T-helper 1 cell treated with Interleukin-12 subunit alpha and Interleukin-12 subunit beta and Interleukin-4 antibody, amounts not matched to agents 30 ng/mL and 1 ng/mL, for 36 hours (primary cell): Measurements from ENCODE around the gene SETD7. TPM values are rescaled to one million over a fixed set of nuclear protein-coding genes. Genes with fewer than 3 reads are reported as not detected.

Experiments
- intact Hi-C: fragments of 100-400 bp; cut with micrococcal nuclease; formaldehyde crosslinking; loops from one replicate; pipeline ENCODE4 v1.15.1; 2024
- total RNA-seq: library from RNA; stranded (reverse); gene quantifications from 2 replicates; pipeline ENCODE4 v1.2.3, GENCODE V29; 2022

The SETD7 gene
- total RNA-seq, 1 donor from 2014 or later: 9.9 TPM

GRCh38 chr4:139575072-139575471, 19.1 kb upstream of the SETD7 start:
- intact Hi-C loops: no loop called here

- intact Hi-C loops: no loop called here
These were observed 18.6 kb upstream of the SETD7 start for GRCh38 chr4:139574641-139575040.

- intact Hi-C loops: no loop called here
These were observed 12.4 kb upstream of the SETD7 start for GRCh38 chr4:139568206-139568955.

- intact Hi-C loops: no loop called here
These were observed 11.3 kb upstream of the SETD7 start for GRCh38 chr4:139567159-139567870.

GRCh38 chr4:139564502-139564901, 8.5 kb upstream of the SETD7 start:
- intact Hi-C loops: no loop called here

GRCh38 chr4:139563515-139563914, 7.5 kb upstream of the SETD7 start:
- intact Hi-C loops: no loop called here

GRCh38 chr4:139562839-139563238, 6.8 kb upstream of the SETD7 start:
- intact Hi-C loops: no loop called here

GRCh38 chr4:139562067-139562684, 6.2 kb upstream of the SETD7 start:
- intact Hi-C loops: no loop called here

- intact Hi-C loops: no loop called here
These were observed 4.5 kb upstream of the SETD7 start for GRCh38 chr4:139560406-139561104.

- intact Hi-C loops: loop anchor here (5.0 kb wide), 4 partner anchors 393 to 1663 kb away; partner anchors contain the start of genes SLC7A11 and ZNF330
These were observed 3.7 kb upstream of the SETD7 start for GRCh38 chr4:139559687-139560086.

GRCh38 chr4:139559089-139559479, 3.1 kb upstream of the SETD7 start:
- intact Hi-C loops: loop anchor here (5.0 kb wide), 4 partner anchors 393 to 1663 kb away; partner anchors contain the start of genes SLC7A11 and ZNF330

GRCh38 chr4:139558235-139559088, 2.4 kb upstream of the SETD7 start:
- intact Hi-C loops: loop anchor here (5.0 kb wide), 4 partner anchors 394 to 1664 kb away; partner anchors contain the start of genes SLC7A11 and ZNF330

GRCh38 chr4:139557556-139558110, 1.6 kb upstream of the SETD7 start:
- intact Hi-C loops: loop anchor here (1.0 to 5.0 kb wide), 7 partner anchors 100 to 1665 kb away; partner anchors contain the start of genes ELMOD2, SLC7A11 and ZNF330

GRCh38 chr4:139556724-139557555, 921 bp upstream of the SETD7 start:
- intact Hi-C loops: loop anchor here (1.0 to 5.0 kb wide), 9 partner anchors 100 to 1665 kb away; partner anchors contain the start of genes ELMOD2, NAA15, NOCT and SLC7A11

GRCh38 chr4:139555705-139556070, 331 bp downstream of the SETD7 start:
- intact Hi-C loops: loop anchor here (1.0 to 5.0 kb wide), 13 partner anchors 24 to 1667 kb away; partner anchors contain the start of genes ELF2, ELMOD2, NAA15 and NOCT

- intact Hi-C loops: loop anchor here (1.0 to 5.0 kb wide), 10 partner anchors 24 to 1667 kb away; partner anchors contain the start of genes ELF2, SCOC, SLC7A11 and ZNF330
These were observed 920 bp downstream of the SETD7 start for GRCh38 chr4:139554893-139555704.

GRCh38 chr4:139554642-139554892, 1.5 kb downstream of the SETD7 start:
- intact Hi-C loops: loop anchor here (1.0 kb wide), 1 partner anchor 819 kb away; the partner anchor contains the start of gene SCOC
